Tibial artery (tissue), 4 donors: ENCODE measurements around the gene DNAL4.

Experiments
- DNase-seq, 2 donors: peaks; one replicate each; pipeline ENCODE4 v3.0.0-alpha.2; 2019
- H3K27ac ChIP-seq, 2 donors: fragments of 200-600 bp; sonication (generic) in 1 of 2; 1 replicate in 1 of 2; 2 replicates in 1 of 2; pipeline ENCODE4 v1.5.1; 2018 to 2019; ENCODE audit warnings: mild to moderate bottlenecking in 1 of 2
- H3K27me3 ChIP-seq, 2 donors: fragments of 200-600 bp; sonication (generic) in 1 of 2; one replicate each; pipeline versions ENCODE4 v1.5.1 to v1.6.0; 2016 to 2019
- H3K36me3 ChIP-seq, 3 donors: fragments of 200-600 bp; sonication (generic) in 2 of 3; one replicate each; pipeline ENCODE4 v1.5.1; 2016 to 2019; ENCODE audit warnings: mild to moderate bottlenecking in 2 of 3
- H3K4me1 ChIP-seq, 4 donors: fragments of 200-600 bp; sonication (generic) in 2 of 4; 1 replicate in 3 of 4; 2 replicates in 1 of 4; pipeline ENCODE4 v1.5.1; 2016 to 2019
- H3K4me3 ChIP-seq, 2 donors: fragments of 200-600 bp; sonication (generic) in 1 of 2; 1 replicate in 1 of 2; 2 replicates in 1 of 2; pipeline ENCODE4 v1.5.1; 2018 to 2019; ENCODE audit warnings: mild to moderate bottlenecking in 2 of 2
- H3K9me3 ChIP-seq, 3 donors: fragments of 200-600 bp; sonication (generic) in 1 of 3; one replicate each; pipeline ENCODE4 v1.5.1; 2016 to 2019
- CTCF ChIP-seq, 2 experiments: fragments of 200-600 bp in 1 of 2; fragments of 450-650 bp in 1 of 2; IDR thresholded peaks; one replicate each; pipeline ENCODE4 v1.5.1; 2017 to 2019; ENCODE audit warnings: antibody characterized with exemption in 2 of 2, mild to moderate bottlenecking in 1 of 2, moderate library complexity in 1 of 2
- intact Hi-C: fragments of 100-400 bp; cut with DNase I; formaldehyde crosslinking; loops from one replicate; pipeline ENCODE4 v1.15.0; 2023; ENCODE audit warnings: low total_unique reads

DNAL4 gene, protein sequence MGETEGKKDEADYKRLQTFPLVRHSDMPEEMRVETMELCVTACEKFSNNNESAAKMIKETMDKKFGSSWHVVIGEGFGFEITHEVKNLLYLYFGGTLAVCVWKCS

DNA sequence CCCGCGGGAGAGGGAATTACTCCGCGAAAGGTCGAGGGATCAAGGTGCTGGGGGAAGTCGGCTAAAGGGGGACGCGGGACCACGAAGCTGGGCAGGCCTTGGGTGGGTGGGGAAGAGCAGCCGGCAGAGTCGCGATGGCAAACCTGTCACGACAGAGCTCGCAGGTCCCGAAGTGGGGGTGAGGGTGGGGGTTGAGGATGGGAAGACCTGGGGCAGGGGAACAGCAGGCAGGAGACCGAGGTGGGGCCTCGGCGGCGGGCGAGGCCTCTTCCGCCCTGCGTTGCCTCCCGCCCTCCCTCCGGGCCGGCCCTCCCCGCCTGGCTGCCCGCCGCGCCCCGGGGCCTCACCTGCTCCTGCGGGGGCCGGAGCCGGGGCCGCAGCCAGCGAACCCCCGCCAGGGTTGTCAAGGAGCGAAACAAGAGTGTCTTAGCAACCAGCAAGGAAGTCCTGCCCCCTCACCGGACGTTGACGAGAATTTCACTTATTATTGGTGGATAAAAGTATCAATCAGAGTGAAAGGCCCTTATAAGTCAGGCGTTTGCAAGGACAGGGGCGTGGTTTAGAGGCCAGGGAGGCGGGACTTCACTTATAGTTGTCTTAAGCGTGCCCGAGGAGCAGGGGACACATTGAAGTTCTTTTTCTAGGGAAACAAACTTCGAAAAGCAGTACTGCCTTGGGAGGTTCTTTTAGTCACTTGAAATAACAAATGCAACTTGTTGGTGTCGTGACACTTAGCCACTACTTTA lies at the start of gene DNAL4:
TSS of gene DNAL4 (minus strand) at position 423 of the 746 bp plus-strand sequence. CDS start 11,412 bp downstream, outside the sequence.
- peaks cover 0 to 17% (median 11%) of the 10 kb centered on the region in 4 donors for H3K4me1 ChIP-seq
- TF ChIP-seq CTCF (IDR thresholded peaks at IDR 0.05), result no peak
- intact Hi-C loops, result loop anchor here (10.0 kb wide), 1 partner anchor 51 kb away; the partner anchor contains the start of gene NPTXR
- DNase-seq, result peak; percentile 98 to 99
- H3K9me3 ChIP-seq, result no peaks in the 10 kb centered on the region
- peaks cover 0 to 6% of the 10 kb centered on the region in 2 donors for H3K27me3 ChIP-seq
- H3K27ac ChIP-seq, result peak within 1 kb of the TSS; percentile 90 to 92
- peak within 1 kb of the TSS; percentile 85 to 94 for H3K4me3 ChIP-seq
- H3K36me3 ChIP-seq, result peaks cover 0 to 15% (median 8%) of the 10 kb centered on the region in 3 donors

GRCh38 chr22:38843201-38843656 lies 49.3 kb upstream of the DNAL4 start:
- H3K36me3 ChIP-seq, result no peaks in the 10 kb centered on the region
- intact Hi-C loops, result loop anchor here (10.0 kb wide), 1 partner anchor 48 kb away; the partner anchor contains the start of gene DNAL4

DNA sequence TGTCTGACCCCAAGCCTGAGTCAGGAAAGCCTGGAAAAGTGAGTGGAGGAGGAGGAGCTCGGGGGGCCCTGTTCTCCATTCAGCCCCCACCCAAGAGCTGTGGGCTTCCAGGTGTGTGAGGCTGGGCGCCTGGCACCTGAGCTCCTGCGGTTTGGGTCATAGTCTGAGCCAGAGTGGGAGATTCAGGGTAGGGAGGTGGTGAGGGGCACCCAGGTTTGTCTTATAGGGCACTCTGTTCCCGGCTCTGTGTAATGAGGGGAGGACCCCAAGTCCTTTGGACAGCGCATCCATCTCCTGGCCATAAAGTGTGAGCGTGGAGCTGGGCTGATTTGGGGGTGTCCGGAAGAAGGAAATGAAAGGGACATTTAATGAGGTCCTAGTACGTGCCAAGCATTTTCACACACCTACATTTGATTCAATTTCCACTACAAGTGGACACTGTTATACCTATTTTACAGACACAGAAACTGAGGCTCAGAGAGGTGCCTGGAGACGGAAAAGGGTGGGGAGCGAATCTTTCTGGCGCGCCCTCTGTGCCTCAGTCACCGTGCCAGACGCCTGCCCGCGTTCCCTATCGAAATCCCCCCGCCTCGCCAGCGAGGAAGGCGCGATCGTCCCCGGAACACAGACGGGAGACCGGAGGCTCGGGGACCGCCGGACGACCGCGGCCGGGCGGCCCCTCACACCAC lies 48.7 kb upstream of the DNAL4 start:
- H3K4me3 ChIP-seq, result peak overlapping the region; percentile 58 to 80
- no peak for TF ChIP-seq CTCF (IDR thresholded peaks at IDR 0.05)
- H3K9me3 ChIP-seq, result no peaks in the 10 kb centered on the region
- H3K27me3 ChIP-seq, result no peaks in the 10 kb centered on the region
- H3K27ac ChIP-seq, result peak overlapping the region; percentile 80 to 89
- no peaks in the 10 kb centered on the region for H3K36me3 ChIP-seq
- no peak for DNase-seq
- intact Hi-C loops, result loop anchor here (10.0 kb wide), 1 partner anchor 48 kb away; the partner anchor contains the start of gene DNAL4
- H3K4me1 ChIP-seq, result peaks cover 0 to 61% (median 45%) of the 10 kb centered on the region in 4 donors

More at GRCh38 chr22:38843201-38843656, 49.3 kb upstream of the DNAL4 start:
- no peak for DNase-seq
- Histone ChIP-seq H3K27ac (peak overlapping the region; percentile 80 to 89), H3K4me3 (peak overlapping the region; percentile 58 to 80), H3K4me1 (peaks cover 0 to 61% (median 45%) of the 10 kb centered on the region in 4 donors), H3K27me3 (no peaks in the 10 kb centered on the region), H3K9me3 (no peaks in the 10 kb centered on the region)
- TF ChIP-seq CTCF (IDR thresholded peaks at IDR 0.05), result peak; percentile 33 to 36

DNA sequence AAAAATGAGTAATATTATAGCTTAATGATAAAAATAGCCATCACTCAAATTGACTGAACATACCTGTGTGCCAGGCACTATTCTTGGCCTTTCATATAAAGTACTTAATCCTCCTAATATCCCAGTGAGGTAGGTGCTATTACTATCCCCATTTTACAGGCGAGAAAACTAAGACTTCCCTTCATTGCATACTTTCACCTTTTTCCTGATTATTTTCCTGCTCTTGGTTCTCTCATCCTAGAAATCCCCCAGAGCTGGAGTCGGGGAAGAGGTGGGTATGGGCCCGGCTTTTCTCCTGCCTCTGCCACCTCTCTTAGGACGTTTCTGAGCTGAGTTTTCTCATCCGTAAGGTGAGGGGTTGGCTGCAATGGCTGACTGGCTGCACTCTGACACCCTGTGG lies 47.7 kb upstream of the DNAL4 start:
- H3K36me3 ChIP-seq, result no peaks in the 10 kb centered on the region
- H3K27ac ChIP-seq, result no peak overlapping the region
- DNase-seq, result no peak
- peaks cover 0 to 53% (median 45%) of the 10 kb centered on the region in 4 donors for H3K4me1 ChIP-seq
- intact Hi-C loops, result loop anchor here (10.0 kb wide), 1 partner anchor 47 kb away; the partner anchor contains the start of gene DNAL4
- H3K9me3 ChIP-seq, result no peaks in the 10 kb centered on the region
- H3K4me3 ChIP-seq, result peak overlapping the region in 1 of 2 donors; percentile 80
- no peak for TF ChIP-seq CTCF (IDR thresholded peaks at IDR 0.05)
- H3K27me3 ChIP-seq, result no peaks in the 10 kb centered on the region

DNA sequence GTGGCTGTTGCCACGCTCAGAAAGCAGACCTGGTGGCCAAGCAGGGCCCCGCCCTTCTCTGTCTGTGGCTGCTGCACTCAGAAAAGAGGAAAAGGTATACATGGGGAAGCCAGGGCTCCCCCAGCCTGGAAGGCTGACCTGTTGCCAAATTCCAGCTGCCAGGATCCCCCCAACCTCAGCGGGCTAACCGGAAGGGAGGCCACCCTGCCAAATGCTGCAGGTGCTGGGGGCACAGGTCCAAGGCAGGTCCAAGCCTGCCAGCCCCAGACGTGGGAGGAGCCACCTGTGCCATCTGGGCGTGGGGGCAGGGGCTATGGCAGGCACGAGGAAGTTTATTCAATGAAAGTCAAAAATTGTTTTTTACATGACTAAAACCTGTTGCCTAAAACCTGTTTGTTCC lies 47.3 kb upstream of the DNAL4 start:
- intact Hi-C loops, result loop anchor here (10.0 kb wide), 1 partner anchor 46 kb away; the partner anchor contains the start of gene DNAL4
- H3K4me3 ChIP-seq, result no peak overlapping the region
- H3K27ac ChIP-seq, result no peak overlapping the region
- peaks cover 0 to 52% (median 43%) of the 10 kb centered on the region in 4 donors for H3K4me1 ChIP-seq
- DNase-seq, result no peak
- no peaks in the 10 kb centered on the region for H3K36me3 ChIP-seq
- H3K27me3 ChIP-seq, result no peaks in the 10 kb centered on the region
- no peaks in the 10 kb centered on the region for H3K9me3 ChIP-seq
- no peak for TF ChIP-seq CTCF (IDR thresholded peaks at IDR 0.05)
